IgD-negative memory B cell (primary cell): Measurements from ENCODE around the gene ACIN1. TPM values are rescaled to one million over a fixed set of nuclear protein-coding genes. Genes with fewer than 3 reads are reported as not detected.
"Not testable (repeated sequence)": the region's sequence is repeated elsewhere in the genome, so short reads cannot be mapped to it uniquely, and the experiment has no call there.

Experiments
- H3K27ac Mint-ChIP-seq, 3 donors: one replicate each; pipeline ENCODE4 v1.8.0; 2020 to 2022; ENCODE audit warnings: mild to moderate bottlenecking in 3 of 3, mixed read lengths in 3 of 3, moderate library complexity in 1 of 3
- H3K27me3 Mint-ChIP-seq: one replicate; pipeline ENCODE4 v1.8.0; 2021; ENCODE audit warnings: mixed read lengths
- H3K36me3 Mint-ChIP-seq: one replicate; pipeline ENCODE4 v1.8.0; 2020; ENCODE audit warnings: mild to moderate bottlenecking, mixed read lengths
- H3K4me1 Mint-ChIP-seq, 3 donors: one replicate each; pipeline ENCODE4 v1.8.0; 2020 to 2022; ENCODE audit warnings: mixed read lengths in 3 of 3, mild to moderate bottlenecking in 1 of 3
- H3K4me3 Mint-ChIP-seq, 4 donors: one replicate each; pipeline ENCODE4 v1.8.0; 2020 to 2022; ENCODE audit warnings: mild to moderate bottlenecking in 4 of 4, mixed read lengths in 4 of 4, moderate library complexity in 3 of 4
- H3K9me3 Mint-ChIP-seq, 3 donors: one replicate each; pipeline ENCODE4 v1.8.0; 2020 to 2021; ENCODE audit warnings: mixed read lengths in 3 of 3, mild to moderate bottlenecking in 1 of 3
- polyA plus RNA-seq: library from polyadenylated mRNA; unstranded; fragments of 300-500 nt; fragmentation: Illumina TruSeq; gene quantifications from one replicate; pipeline ENCODE4 v1.2.3, GENCODE V29; 2021

ACIN1 gene
- polyA plus RNA-seq, 1 donor from 2014 or later: 18.8 TPM

DNA sequence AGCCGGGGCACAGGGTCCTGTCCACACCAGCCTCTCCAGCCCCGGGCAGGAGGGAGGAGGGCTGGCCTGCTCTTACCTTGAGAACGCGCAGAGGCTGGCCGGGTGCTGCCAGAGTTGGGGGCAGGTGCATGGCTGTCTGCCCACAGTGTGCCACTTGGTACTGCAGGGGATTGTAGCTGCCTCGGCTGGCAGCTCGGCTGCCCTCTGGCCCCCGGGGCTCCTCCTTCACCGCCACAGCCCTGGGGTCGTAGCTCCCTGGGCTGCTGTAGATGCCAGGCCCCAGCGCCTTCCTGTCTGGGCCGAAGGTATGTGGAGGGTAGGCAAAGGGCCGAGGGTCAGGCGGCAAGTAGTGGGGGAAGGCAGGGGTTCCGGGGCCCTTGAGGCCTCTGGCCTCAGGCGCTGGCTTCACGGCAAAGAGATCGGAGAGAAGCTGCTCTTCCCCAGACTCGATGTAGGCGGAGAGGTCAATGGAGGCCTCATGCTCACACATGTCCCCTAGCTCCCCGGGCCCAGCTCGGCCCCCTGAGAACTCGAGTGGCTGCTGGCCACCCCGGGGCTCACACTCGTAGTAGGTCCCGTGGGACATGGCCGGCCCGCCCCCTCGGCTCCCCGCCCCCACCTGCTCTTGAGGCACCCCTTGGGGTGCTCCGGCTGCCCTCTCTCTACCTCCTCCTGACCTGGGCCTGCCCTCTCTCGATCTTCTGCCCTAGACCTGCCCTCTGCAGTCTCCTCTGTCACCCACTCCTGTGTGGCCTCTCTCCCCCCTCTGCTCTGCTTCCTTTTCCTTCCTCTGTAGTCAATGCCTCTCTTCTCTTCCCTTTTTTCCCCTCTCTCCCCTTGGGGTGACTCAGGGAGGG, 23.8 kb upstream of the ACIN1 start, which contains the start of gene CEBPE:
Gene CEBPE (minus strand): TSS at position 750 of the 857 bp plus-strand sequence. CDS start 164 bp downstream, at position 586.
- Mint-ChIP-seq H3K9me3 (no peaks in the 10 kb centered on the region), H3K27ac (peak within 1 kb of the TSS; percentile 80 to 94 (median 82)), H3K27me3 (peaks cover 13% of the 10 kb centered on the region), H3K4me1 (peaks cover 23 to 39% (median 25%) of the 10 kb centered on the region in 3 donors), H3K36me3 (peaks cover 2% of the 10 kb centered on the region), H3K4me3 (peak within 1 kb of the TSS; percentile 16 to 86 (median 62))

DNA sequence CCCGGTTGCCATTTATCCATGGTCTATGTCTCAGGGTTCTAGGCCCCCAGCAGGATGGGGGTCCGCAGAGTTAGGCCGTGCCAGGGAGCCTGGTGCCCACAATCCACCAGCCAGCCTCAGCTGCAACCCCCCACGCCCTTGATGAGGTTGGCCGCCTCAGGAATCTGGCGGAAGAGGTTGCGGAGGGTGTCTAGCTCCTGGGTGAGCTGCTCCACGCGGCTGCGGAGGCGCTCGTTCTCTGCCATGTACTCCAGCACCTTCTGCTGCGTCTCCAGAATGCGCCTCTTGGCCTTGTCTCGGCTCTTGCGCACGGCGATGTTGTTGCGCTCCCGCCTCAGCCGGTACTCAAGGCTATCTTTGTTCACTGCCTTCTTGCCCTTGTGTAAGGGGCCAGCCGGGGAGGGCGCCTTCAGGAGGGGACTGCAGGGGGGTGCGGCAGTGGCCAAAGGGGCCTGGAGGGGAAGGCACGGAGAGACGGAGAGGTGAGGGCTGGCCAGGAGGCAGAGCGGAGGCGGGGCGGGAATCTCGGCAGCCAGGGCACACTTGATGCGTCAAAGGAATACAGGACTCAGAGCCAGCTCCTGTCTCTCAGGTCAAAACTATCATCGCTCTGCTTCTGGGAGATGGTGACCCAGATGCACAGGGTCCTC, 22.6 kb upstream of the ACIN1 start:
- peaks cover 23 to 39% (median 24%) of the 10 kb centered on the region in 3 donors for H3K4me1 Mint-ChIP-seq
- H3K4me3 Mint-ChIP-seq: no peak overlapping the region
- no peaks in the 10 kb centered on the region for H3K9me3 Mint-ChIP-seq
- peaks cover 2% of the 10 kb centered on the region for H3K36me3 Mint-ChIP-seq
- peaks cover 13% of the 10 kb centered on the region for H3K27me3 Mint-ChIP-seq
- H3K27ac Mint-ChIP-seq: peak overlapping the region in 1 of 3 donors; percentile 73

DNA sequence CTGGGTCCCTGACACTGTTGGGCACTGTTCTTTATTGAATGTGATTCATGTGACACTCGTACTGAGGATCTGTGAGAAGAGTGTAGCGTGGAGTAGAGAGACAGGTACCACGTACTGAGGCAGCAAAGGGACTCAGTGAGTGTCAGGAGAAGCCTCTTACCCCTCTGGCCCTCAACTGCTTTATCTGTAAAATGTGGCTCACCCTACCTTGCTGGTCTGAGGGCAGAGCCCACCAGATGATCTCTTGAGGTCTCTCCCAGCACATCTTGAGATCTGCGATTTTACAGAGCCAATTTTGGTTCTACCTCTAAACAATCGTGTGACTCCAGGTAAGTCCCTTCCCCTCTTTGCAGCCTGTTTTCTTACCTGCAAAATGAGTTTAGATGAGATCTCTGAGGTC, 21.0 kb upstream of the ACIN1 start:
- Mint-ChIP-seq H3K9me3 (no peaks in the 10 kb centered on the region), H3K27ac (no peak overlapping the region), H3K36me3 (peaks cover 2% of the 10 kb centered on the region), H3K27me3 (peaks cover 13% of the 10 kb centered on the region), H3K4me3 (no peak overlapping the region), H3K4me1 (peaks cover 12 to 27% (median 14%) of the 10 kb centered on the region in 3 donors)

DNA sequence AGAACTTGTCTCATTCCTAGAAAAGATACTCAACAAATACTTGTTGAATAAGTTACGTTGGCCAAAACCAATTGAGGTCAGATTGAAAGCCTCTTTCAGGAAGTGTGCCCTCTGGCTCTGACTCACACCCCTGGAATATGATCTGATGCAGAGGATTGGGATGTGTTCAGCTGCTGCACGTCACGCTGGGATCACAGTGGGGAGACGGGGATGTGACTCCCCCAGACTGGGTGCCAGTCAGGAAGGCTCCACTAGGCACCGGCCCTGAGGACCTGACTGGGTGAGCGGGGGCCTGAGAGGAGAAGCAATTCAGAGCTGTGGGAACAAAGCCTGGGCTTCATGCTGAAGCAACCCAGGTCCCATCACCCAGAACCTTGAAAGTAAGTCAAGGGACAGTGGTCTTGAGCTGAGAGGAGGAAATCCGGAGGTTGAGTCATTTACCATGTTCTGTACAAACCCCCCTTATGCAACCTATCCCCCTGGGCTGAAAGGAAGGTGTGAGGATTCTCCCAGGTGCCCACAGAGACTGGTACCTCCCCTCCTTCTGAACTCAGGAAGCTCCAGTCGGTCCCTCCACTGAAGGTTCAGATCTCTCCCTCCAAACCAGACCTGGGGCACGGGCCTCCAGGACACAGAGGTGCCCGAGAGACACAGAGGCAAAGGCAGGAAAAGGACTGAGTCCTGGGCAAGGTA, 20.2 kb upstream of the ACIN1 start:
- Mint-ChIP-seq H3K27ac (no peak overlapping the region), H3K27me3 (peaks cover 13% of the 10 kb centered on the region), H3K9me3 (no peaks in the 10 kb centered on the region), H3K36me3 (peaks cover 2% of the 10 kb centered on the region), H3K4me3 (no peak overlapping the region), H3K4me1 (peaks cover 5 to 20% (median 6%) of the 10 kb centered on the region in 3 donors)

DNA sequence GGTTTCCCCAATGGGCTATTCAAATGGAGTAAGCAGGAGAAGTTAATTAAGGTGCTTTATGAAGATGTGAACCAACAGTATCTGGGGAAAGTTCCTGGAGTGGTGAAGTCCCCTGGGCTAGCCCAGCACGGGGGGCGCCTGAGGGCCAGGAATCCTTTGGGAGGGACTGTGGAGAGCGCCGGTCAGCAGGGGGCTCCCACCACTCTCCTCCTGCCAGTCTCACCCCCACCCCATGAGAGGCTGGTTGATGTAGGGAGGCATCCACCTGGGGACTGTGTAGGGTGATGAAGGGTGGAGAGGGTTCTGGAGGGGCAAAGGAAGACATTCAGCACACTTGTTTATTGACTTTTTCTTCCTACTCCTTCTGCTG, 19.7 kb upstream of the ACIN1 start:
- Mint-ChIP-seq H3K4me1 (peaks cover 0 to 15% (median 3%) of the 10 kb centered on the region in 3 donors), H3K9me3 (no peaks in the 10 kb centered on the region), H3K27me3 (peaks cover 13% of the 10 kb centered on the region), H3K27ac (no peak overlapping the region), H3K36me3 (peaks cover 2% of the 10 kb centered on the region), H3K4me3 (no peak overlapping the region)

DNA sequence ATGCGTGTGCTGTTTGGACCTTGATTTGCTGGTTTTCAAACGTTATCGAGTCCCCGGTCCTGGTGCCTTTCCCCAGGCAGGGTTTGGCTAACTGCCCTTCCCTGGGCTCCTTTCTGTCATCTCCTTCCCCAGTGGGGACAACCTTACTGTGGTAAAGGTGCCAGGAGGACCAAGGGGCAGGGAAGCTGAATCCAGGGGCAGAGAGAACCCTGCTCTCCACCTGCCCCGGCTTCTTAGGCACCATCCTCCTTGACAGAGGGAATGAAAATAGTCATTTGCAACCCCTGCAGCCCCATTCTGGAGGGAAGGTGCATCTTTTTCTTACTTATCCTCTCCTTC, 19.2 kb upstream of the ACIN1 start:
- Mint-ChIP-seq H3K27ac (no peak overlapping the region), H3K36me3 (no peaks in the 10 kb centered on the region), H3K4me3 (no peak overlapping the region), H3K9me3 (no peaks in the 10 kb centered on the region), H3K27me3 (peaks cover 13% of the 10 kb centered on the region), H3K4me1 (peaks cover 0 to 10% (median 1%) of the 10 kb centered on the region in 3 donors)

DNA sequence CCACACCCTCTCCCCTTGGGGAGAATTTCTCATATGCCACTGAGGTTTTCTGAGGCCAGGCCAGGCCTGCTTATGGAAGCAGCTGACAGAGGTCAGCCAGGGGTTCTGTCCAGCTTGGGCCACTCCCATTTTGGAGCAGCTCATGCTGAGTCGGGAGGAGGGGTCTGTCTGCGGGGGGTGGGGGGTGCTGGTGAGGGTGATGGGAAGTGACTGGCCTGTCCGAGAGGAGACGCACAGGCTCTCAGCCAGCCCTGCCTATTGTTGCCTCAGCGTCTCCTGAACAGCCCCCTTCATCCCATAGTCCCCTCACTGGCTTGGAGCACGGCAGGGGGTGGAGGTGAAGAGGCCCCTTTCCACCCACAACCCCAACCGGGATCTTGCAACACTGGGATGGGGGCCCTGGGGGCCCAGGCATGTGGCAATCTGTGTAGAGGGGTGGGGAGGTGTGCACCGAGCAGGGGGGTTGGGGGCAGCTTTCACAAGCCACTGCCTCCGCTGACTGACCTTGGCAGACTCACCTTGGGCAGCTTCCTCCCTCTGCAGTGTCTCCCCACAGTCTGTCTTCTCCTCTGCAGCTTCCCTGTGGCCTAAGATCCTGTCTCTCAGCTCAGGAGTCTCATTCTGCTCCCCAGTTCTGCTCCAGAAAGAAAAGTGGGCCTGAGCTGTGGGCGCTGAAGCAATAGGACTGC, 18.6 kb upstream of the ACIN1 start:
- peaks cover 13% of the 10 kb centered on the region for H3K27me3 Mint-ChIP-seq
- no peak overlapping the region for H3K4me3 Mint-ChIP-seq
- H3K9me3 Mint-ChIP-seq: no peaks in the 10 kb centered on the region
- no peak overlapping the region for H3K27ac Mint-ChIP-seq
- peaks cover 0 to 9% (median 0%) of the 10 kb centered on the region in 3 donors for H3K4me1 Mint-ChIP-seq
- no peaks in the 10 kb centered on the region for H3K36me3 Mint-ChIP-seq

DNA sequence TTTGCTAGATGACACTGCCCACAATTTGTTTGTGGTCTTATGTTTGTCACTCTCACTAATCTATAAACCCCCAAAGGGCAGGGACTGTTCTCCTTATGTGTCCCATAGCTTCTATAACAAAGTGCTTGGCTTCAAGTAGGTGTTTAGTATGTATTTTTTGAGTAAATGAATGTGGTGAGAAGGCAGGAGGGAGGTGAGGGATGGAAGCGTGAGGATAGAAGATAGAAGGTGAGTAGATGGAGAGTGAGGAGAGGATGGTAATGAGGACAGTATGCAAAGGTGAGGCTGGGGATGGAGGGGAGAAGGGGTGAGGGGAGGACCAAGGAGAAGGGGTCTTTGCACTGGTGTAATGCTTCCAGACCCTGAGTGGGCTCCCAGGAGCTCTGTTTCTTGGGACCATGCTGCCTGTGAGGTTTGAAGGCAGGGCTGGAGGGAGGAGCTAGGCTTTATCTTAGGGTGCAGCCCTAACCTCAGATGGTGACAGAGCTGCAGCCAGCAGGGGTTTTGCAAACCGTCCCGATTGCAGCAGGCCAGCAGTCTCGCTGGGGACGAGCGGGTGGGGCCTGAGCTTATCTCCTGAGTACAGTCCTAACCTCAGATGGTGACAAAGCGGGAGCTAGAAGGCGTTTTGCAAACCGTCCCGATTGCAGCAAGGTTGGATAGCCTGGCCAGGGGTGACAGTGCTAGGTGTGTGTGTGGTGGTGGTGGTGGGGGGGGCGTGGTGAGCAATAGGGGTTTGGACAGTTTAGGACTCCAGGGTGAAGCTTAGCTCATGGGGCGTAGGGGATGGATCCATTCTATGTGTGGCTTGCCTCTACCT, 17.6 kb upstream of the ACIN1 start:
- H3K27me3 Mint-ChIP-seq: peaks cover 13% of the 10 kb centered on the region
- no peaks in the 10 kb centered on the region for H3K9me3 Mint-ChIP-seq
- H3K27ac Mint-ChIP-seq: no peak overlapping the region
- no peak overlapping the region for H3K4me3 Mint-ChIP-seq
- H3K4me1 Mint-ChIP-seq: peaks cover 0 to 7% (median 0%) of the 10 kb centered on the region in 3 donors
- H3K36me3 Mint-ChIP-seq: no peaks in the 10 kb centered on the region

DNA sequence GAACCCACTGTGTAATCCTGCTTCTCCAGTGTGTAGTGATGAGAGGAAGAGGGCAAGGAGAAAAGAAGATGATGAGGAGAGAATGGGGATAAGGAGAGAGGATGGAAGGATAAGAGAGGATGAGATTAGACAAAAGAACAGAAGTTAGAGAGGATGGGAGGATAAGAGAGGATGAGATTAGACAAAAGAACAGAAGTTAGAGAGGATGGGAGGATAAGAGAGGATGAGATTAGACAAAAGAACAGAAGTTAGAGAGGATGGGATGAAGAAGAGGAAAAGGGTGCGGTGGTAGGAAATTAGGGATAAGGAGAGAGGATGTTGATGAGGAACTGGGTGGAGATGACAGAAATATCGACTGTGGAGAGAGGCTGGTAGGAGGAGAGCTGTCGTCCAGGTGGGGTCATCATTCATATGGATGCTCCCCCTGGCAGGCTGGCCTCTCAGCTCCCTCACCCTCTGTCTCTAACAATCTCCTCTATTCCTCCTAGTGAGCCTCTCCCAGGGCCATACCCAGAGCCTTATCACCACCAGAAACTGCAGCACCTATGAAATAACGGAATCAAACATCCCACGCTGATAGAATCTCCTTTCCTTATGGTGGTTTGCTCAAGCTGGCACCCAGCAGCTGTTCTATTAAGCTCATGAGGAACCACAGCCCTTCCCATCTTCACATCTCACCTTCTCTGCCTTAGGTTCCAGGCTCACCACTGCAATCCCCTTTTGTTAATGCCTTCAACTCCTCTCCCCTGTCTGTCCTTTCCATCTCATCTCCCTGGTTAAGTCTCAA, 15.8 kb upstream of the ACIN1 start:
- Mint-ChIP-seq H3K27me3 (peaks cover 9% of the 10 kb centered on the region), H3K9me3 (no peaks in the 10 kb centered on the region), H3K4me1 (peaks cover 0 to 10% (median 5%) of the 10 kb centered on the region in 3 donors), H3K27ac (no peak overlapping the region), H3K4me3 (no peak overlapping the region), H3K36me3 (no peaks in the 10 kb centered on the region)

DNA sequence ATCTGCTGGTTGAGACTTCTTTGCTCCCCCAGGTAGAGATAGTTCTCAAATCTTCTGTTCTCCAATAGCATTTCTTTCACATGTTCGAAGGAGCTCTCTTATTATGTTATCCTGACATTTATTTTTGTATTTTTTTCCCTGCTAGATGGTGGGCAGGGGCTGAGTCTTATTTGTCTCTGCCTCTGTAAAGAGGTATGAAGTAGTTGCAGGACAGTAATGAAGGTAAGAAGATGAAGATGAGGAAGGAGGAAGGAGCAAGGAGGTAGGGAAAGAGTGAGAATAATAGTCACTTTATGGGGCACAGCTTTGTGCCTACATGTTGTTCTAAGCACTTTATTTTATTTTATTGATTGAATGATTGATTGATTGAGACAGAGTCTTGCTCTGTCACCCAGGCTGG, 14.8 kb upstream of the ACIN1 start:
- Mint-ChIP-seq H3K27ac (no peak overlapping the region), H3K9me3 (no peaks in the 10 kb centered on the region), H3K4me1 (peaks cover 0 to 10% (median 6%) of the 10 kb centered on the region in 3 donors), H3K27me3 (peaks cover 4% of the 10 kb centered on the region), H3K4me3 (no peak overlapping the region), H3K36me3 (no peaks in the 10 kb centered on the region)

DNA sequence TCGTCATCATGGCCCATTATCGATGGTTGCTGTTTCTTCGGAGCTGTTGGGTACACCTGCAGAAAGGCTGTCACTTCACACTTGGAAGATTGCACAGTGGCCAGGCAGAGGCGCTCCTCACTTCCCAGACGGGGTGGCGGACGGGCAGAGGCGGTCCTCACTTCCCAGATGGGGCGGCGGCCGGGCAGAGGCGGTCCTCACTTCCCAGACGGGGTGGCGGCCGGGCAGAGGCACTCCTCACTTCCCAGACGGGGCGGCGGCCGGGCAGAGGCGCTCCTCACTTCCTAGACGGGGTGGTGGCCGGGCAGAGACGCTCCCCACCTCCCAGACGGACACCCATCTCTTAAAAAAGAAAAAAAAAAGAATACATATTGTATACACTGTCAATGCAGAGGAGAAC, 13.2 kb upstream of the ACIN1 start:
- not testable (repeated sequence) for H3K9me3 Mint-ChIP-seq, H3K36me3 Mint-ChIP-seq, H3K27me3 Mint-ChIP-seq, H3K4me3 Mint-ChIP-seq, H3K4me1 Mint-ChIP-seq
- peak overlapping the region in 1 of 3 donors; percentile 62 for H3K27ac Mint-ChIP-seq

DNA sequence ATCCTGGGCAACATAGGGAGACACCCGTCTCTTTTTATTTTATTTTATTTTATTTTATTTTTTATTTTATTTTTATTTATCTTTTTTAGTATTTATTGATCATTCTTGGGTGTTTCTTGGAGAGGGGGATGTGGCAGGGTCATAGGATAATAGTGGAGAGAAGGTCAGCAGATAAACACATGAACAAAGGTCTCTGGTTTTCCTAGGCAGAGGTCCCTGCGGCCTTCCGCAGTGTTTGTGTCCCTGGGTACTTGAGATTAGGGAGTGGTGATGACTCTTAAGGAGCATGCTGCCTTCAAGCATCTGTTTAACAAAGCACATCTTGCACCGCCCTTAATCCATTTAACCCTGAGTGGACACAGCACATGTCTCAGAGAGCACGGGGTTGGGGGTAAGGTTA, 12.7 kb upstream of the ACIN1 start:
- not testable (repeated sequence) for H3K27me3 Mint-ChIP-seq, H3K9me3 Mint-ChIP-seq, H3K36me3 Mint-ChIP-seq, H3K4me1 Mint-ChIP-seq, H3K4me3 Mint-ChIP-seq
- peak overlapping the region in 1 of 3 donors; percentile 62 for H3K27ac Mint-ChIP-seq

DNA sequence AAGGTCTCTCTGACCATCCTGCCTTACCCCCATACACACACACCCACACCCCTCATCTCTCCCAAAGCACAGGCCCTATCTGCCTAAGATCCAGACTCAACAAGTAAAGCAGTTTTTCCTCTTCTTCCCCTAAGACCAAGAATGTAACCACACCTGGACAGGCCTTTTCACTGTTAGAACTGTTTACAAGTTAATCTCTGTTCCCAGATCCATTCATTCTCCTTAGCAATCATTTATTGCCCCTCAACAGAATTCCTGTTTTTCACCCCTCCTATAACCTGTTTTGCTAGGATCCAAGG, 11.8 kb upstream of the ACIN1 start:
- Mint-ChIP-seq H3K27me3 (no peaks in the 10 kb centered on the region), H3K9me3 (no peaks in the 10 kb centered on the region), H3K4me1 (peaks cover 0 to 7% (median 6%) of the 10 kb centered on the region in 3 donors), H3K27ac (no peak overlapping the region), H3K4me3 (peak overlapping the region in 1 of 4 donors; percentile 49), H3K36me3 (no peaks in the 10 kb centered on the region)
